ENCODE data around the gene PIEZO2. TPM values are rescaled to one million over a fixed set of nuclear protein-coding genes. Genes with fewer than 3 reads are reported as not detected.

The PIEZO2 gene
- total RNA-seq, 1 experiment from 2014 or later: 0.11 TPM

- Mint-ChIP-seq H3K27ac (ENCODE audit: unreplicated experiment) (no peak overlapping the region), H3K9me3 (ENCODE audit: unreplicated experiment) (no peaks in the 10 kb centered on the region), H3K4me3 (ENCODE audit: unreplicated experiment) (no peak overlapping the region), H3K27me3 (ENCODE audit: insufficient read depth, unreplicated experiment) (no peaks in the 10 kb centered on the region), H3K36me3 (ENCODE audit: insufficient read depth, unreplicated experiment) (no peaks in the 10 kb centered on the region), H3K4me1 (ENCODE audit: low read depth, unreplicated experiment) (no peaks in the 10 kb centered on the region)
- no peak for DNase-seq
- ChIA-PET CTCF (no interaction called here), POLR2A (no interaction called here)
- TF ChIP-seq CTCF (IDR thresholded peaks at IDR 0.05; ENCODE audit: insufficient read depth in 1 of 2, low read depth in 1 of 2, low read length in 1 of 2, severe bottlenecking in 1 of 2, unreplicated experiment in 1 of 2): no peak
- H3K4me3 ChIP-seq (ENCODE audit: low read depth, low read length): no peak overlapping the region
- no peaks in the 10 kb centered on the region for H3K36me3 ChIP-seq (ENCODE audit: control insufficient read depth, insufficient read depth, low read length)
- H3K27me3 ChIP-seq (replicated peaks; ENCODE audit: control insufficient read depth, insufficient read depth, low read length): no peaks in the 10 kb centered on the region
- intact Hi-C loops (cut with micrococcal nuclease; ENCODE audit: unreplicated experiment): no loop called here
- no peaks in the 10 kb centered on the region for H3K9me3 ChIP-seq
- no TSS peak for BruUV-seq (replicated peaks)
- H3K4me1 ChIP-seq: no peaks in the 10 kb centered on the region
Observed at GRCh38 chr18:11148680-11149440, 509 bp downstream of the PIEZO2 start.

GRCh38 chr18:11147962-11148679 lies 1.2 kb downstream of the PIEZO2 start:
- Mint-ChIP-seq H3K4me3 (ENCODE audit: unreplicated experiment) (no peak overlapping the region), H3K27ac (ENCODE audit: unreplicated experiment) (no peak overlapping the region), H3K9me3 (ENCODE audit: unreplicated experiment) (no peaks in the 10 kb centered on the region), H3K36me3 (ENCODE audit: insufficient read depth, unreplicated experiment) (no peaks in the 10 kb centered on the region), H3K27me3 (ENCODE audit: insufficient read depth, unreplicated experiment) (no peaks in the 10 kb centered on the region), H3K4me1 (ENCODE audit: low read depth, unreplicated experiment) (peaks cover 6% of the 10 kb centered on the region)
- no peak for TF ChIP-seq CTCF (IDR thresholded peaks at IDR 0.05; ENCODE audit: insufficient read depth in 1 of 2, low read depth in 1 of 2, low read length in 1 of 2, severe bottlenecking in 1 of 2, unreplicated experiment in 1 of 2)
- no peaks in the 10 kb centered on the region for H3K4me1 ChIP-seq
- DNase-seq: no peak
- no peaks in the 10 kb centered on the region for H3K36me3 ChIP-seq (ENCODE audit: control insufficient read depth, insufficient read depth, low read length)
- H3K27me3 ChIP-seq (replicated peaks; ENCODE audit: control insufficient read depth, insufficient read depth, low read length): no peaks in the 10 kb centered on the region
- POLR2A ChIA-PET: no interaction called here
- H3K4me3 ChIP-seq (ENCODE audit: low read depth, low read length): no peak overlapping the region
- no peaks in the 10 kb centered on the region for H3K9me3 ChIP-seq
- CTCF ChIA-PET: no interaction called here
- intact Hi-C loops (cut with micrococcal nuclease; ENCODE audit: unreplicated experiment): no loop called here
- no TSS peak for BruUV-seq (replicated peaks)

DNA sequence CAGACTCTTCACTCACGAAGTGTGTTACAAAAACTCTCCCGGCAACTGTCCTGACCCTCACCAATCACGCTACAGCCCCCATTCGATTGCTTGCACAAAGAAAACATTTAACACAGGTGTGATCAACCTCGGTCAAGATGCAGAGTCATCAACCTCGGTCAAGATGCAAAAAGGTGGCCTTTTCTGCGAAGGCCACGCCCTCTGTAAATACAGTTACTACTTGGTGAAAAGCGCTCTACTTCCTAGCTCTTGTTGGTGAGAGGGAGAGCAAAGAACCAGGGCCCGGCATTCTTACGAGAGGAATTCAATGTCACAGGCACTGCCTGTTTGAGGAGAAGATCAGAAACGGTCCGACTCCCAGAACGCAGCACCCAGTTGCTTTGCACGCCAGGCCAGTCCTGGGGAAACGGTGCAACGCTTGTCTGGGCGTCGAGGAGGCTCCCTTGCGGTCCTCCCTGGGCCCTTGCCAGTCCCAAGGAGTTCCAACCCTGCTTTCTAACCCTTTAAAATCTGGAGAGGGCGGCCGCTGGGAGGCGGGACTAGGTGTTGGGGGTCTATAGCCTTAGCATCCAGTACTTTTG lies 1.9 kb downstream of the PIEZO2 start:
- Histone ChIP-seq H3K9me3 (no peaks in the 10 kb centered on the region), H3K27me3 (replicated peaks; ENCODE audit: control insufficient read depth, insufficient read depth, low read length) (no peaks in the 10 kb centered on the region), H3K4me1 (no peaks in the 10 kb centered on the region), H3K4me3 (ENCODE audit: low read depth, low read length) (no peak overlapping the region), H3K36me3 (ENCODE audit: control insufficient read depth, insufficient read depth, low read length) (no peaks in the 10 kb centered on the region)
- no peak overlapping the region for H3K27ac Mint-ChIP-seq (ENCODE audit: unreplicated experiment)
- H3K4me3 Mint-ChIP-seq (ENCODE audit: unreplicated experiment): no peak overlapping the region
- intact Hi-C loops (cut with micrococcal nuclease; ENCODE audit: unreplicated experiment): no loop called here
- ChIA-PET CTCF (no interaction called here), POLR2A (no interaction called here)
- BruUV-seq (replicated peaks): no TSS peak
- DNase-seq: no peak
- no peaks in the 10 kb centered on the region for H3K9me3 Mint-ChIP-seq (ENCODE audit: unreplicated experiment)
- H3K4me1 Mint-ChIP-seq (ENCODE audit: low read depth, unreplicated experiment): peaks cover 6% of the 10 kb centered on the region
- no peaks in the 10 kb centered on the region for H3K27me3 Mint-ChIP-seq (ENCODE audit: insufficient read depth, unreplicated experiment)
- no peaks in the 10 kb centered on the region for H3K36me3 Mint-ChIP-seq (ENCODE audit: insufficient read depth, unreplicated experiment)
- TF ChIP-seq CTCF (IDR thresholded peaks at IDR 0.05; ENCODE audit: insufficient read depth in 1 of 2, low read depth in 1 of 2, low read length in 1 of 2, severe bottlenecking in 1 of 2, unreplicated experiment in 1 of 2): no peak
